Eye (tissue), 1 donor: ENCODE data around the gene SERPINA9.
"Not testable (repeated sequence)": the region's sequence is repeated elsewhere in the genome, so short reads cannot be mapped to it uniquely, and the experiment has no call there.

Source experiments
- DNase-seq: peaks from one replicate; pipeline ENCODE4 v3.0.0-alpha.2; 2015

Gene SERPINA9

GRCh38 chr14:94421316-94421715, 54.7 kb downstream of the SERPINA9 start:
- no peak for DNase-seq

GRCh38 chr14:94417497-94418205, 58.3 kb downstream of the SERPINA9 start:
- DNase-seq = not testable (repeated sequence)
